Lower lobe of right lung (tissue), 2 donors: ENCODE results near the gene TPX2. TPM values are rescaled to one million over a fixed set of nuclear protein-coding genes. Genes with fewer than 3 reads are reported as not detected.

Source experiments
- ATAC-seq, 2 donors: fragments of 200-7000 bp; cut with Tn5 transposase; one replicate each; pipeline ENCODE4 v1.9.1; 2020 to 2022; ENCODE audit warnings: mild to moderate bottlenecking in 2 of 2, moderate library complexity in 2 of 2
- DNase-seq: peaks from one replicate; pipeline ENCODE4 v3.0.0-alpha.2; 2020
- H3K27ac ChIP-seq: fragments of 200-600 bp; one replicate; pipeline ENCODE4 v1.8.0; 2022
- H3K27me3 ChIP-seq: fragments of 200-600 bp; one replicate; pipeline ENCODE4 v1.8.0; 2022; ENCODE audit warnings: low read depth
- H3K36me3 ChIP-seq: fragments of 200-600 bp; one replicate; pipeline ENCODE4 v1.8.0; 2022; ENCODE audit warnings: mild to moderate bottlenecking
- H3K4me1 ChIP-seq: fragments of 200-600 bp; one replicate; pipeline ENCODE4 v1.8.0; 2022
- H3K4me3 ChIP-seq: fragments of 200-600 bp; one replicate; pipeline ENCODE4 v1.8.0; 2022; ENCODE audit warnings: mild to moderate bottlenecking
- H3K9me3 ChIP-seq: fragments of 200-600 bp; one replicate; pipeline ENCODE4 v1.8.0; 2022
- CTCF ChIP-seq: fragments of 200-600 bp; IDR thresholded peaks from one replicate; pipeline ENCODE4 v1.8.0; 2022; ENCODE audit warnings: antibody characterized with exemption, mild to moderate bottlenecking
- intact Hi-C: fragments of 100-400 bp; cut with DNase I; formaldehyde crosslinking; loops from one replicate; pipeline ENCODE4 v1.11.0; 2022
- total RNA-seq: library from RNA; stranded (reverse); fragmentation: NEBNext Ultra II Directional; extraction: Animal tissue kit (Norgen Biotek cat#: 25700); gene quantifications from one replicate; pipeline ENCODE4 v1.2.1, GENCODE V29; 2021
- donor health status: DM: no; HTN: yes; CAD: no; lungs with severe emphysema.

Gene TPX2
- total RNA-seq, 1 donor from 2014 or later = 1.9 TPM

- Histone ChIP-seq H3K4me1 (peaks cover 94% of the 10 kb centered on the region), H3K9me3 (no peaks in the 10 kb centered on the region), H3K27ac (peak overlapping the region; percentile 74), H3K36me3 (peaks cover 51% of the 10 kb centered on the region), H3K4me3 (no peak overlapping the region), H3K27me3 (no peaks in the 10 kb centered on the region)
- no peak for TF ChIP-seq CTCF
- DNase-seq (peak; percentile 75), ATAC-seq (peak; percentile 88 to 89)
- intact Hi-C loops = no loop called here
These were observed 34.6 kb upstream of the TPX2 start for GRCh38 chr20:31704225-31705119.

- intact Hi-C loops = no loop called here
- no peak overlapping the region for H3K4me3 ChIP-seq
- peaks cover 58% of the 10 kb centered on the region for H3K36me3 ChIP-seq
- H3K9me3 ChIP-seq = no peaks in the 10 kb centered on the region
- peaks cover 92% of the 10 kb centered on the region for H3K4me1 ChIP-seq
- TF ChIP-seq CTCF = no peak
- peak overlapping the region; percentile 74 for H3K27ac ChIP-seq
- no peaks in the 10 kb centered on the region for H3K27me3 ChIP-seq
- ATAC-seq (no peak), DNase-seq (no peak)
These were observed 33.9 kb upstream of the TPX2 start for GRCh38 chr20:31705191-31705590.

- Histone ChIP-seq H3K4me3 (no peak overlapping the region), H3K27ac (peak overlapping the region; percentile 74), H3K4me1 (peaks cover 92% of the 10 kb centered on the region), H3K27me3 (no peaks in the 10 kb centered on the region), H3K36me3 (peaks cover 61% of the 10 kb centered on the region), H3K9me3 (no peaks in the 10 kb centered on the region)
- TF ChIP-seq CTCF = no peak
- intact Hi-C loops = no loop called here
- DNase-seq (no peak), ATAC-seq (peak; percentile 14 to 42)
These were observed 33.2 kb upstream of the TPX2 start for GRCh38 chr20:31705598-31706597.

GRCh38 chr20:31706607-31707257, 32.4 kb upstream of the TPX2 start:
- H3K36me3 ChIP-seq = peaks cover 60% of the 10 kb centered on the region
- H3K4me1 ChIP-seq = peaks cover 92% of the 10 kb centered on the region
- no peaks in the 10 kb centered on the region for H3K27me3 ChIP-seq
- no peak overlapping the region for H3K4me3 ChIP-seq
- H3K27ac ChIP-seq = peak overlapping the region; percentile 74
- no peak for TF ChIP-seq CTCF
- DNase-seq (peak; percentile 70), ATAC-seq (peak; percentile 60 to 64)
- intact Hi-C loops = no loop called here
- H3K9me3 ChIP-seq = no peaks in the 10 kb centered on the region

- ATAC-seq = no peak
- TF ChIP-seq CTCF = no peak
- Histone ChIP-seq H3K4me1 (peaks cover 92% of the 10 kb centered on the region), H3K4me3 (no peak overlapping the region), H3K36me3 (peaks cover 55% of the 10 kb centered on the region), H3K27me3 (no peaks in the 10 kb centered on the region), H3K27ac (peak overlapping the region; percentile 74), H3K9me3 (no peaks in the 10 kb centered on the region)
- intact Hi-C loops = no loop called here
- no peak for DNase-seq
These were observed 31.9 kb upstream of the TPX2 start for GRCh38 chr20:31707258-31707615.
